ENCODE data around the gene CCDC107. TPM values are rescaled to one million over a fixed set of nuclear protein-coding genes. Genes with fewer than 3 reads are reported as not detected.
A peak's percentile ranks its signal among the peaks of the same experiment; 100 is the strongest.

Gene CCDC107
- total and polyA plus RNA-seq, 2 experiments from 2014 or later, result 6.9 to 18.4 TPM

DNA sequence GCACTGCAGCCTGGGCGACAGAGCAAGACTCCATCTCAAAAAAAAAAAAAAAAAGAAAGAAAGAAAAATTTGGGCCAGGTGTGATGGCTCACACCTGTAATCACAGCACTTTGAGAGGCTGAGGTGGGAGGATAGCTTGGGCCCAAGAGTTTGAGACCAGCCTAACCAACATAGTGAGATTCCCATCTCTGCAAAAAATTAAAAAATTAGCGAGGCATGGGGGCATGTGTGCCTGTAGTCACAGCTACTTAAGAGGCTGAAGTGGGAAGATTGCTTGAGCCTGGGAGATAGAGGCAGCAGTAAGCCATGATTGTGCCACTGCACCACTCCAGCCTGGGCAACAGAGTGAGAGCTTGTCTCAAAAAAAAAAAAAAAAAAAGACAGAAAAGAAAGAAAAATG is 4.5 kb upstream of the CCDC107 start (continued):
- TF ChIP-seq EZH2 (IDR thresholded peaks at IDR 0.05; ENCODE audit: low read depth, unreplicated experiment), result no peak
- TF ChIP-seq, protein P1, sequence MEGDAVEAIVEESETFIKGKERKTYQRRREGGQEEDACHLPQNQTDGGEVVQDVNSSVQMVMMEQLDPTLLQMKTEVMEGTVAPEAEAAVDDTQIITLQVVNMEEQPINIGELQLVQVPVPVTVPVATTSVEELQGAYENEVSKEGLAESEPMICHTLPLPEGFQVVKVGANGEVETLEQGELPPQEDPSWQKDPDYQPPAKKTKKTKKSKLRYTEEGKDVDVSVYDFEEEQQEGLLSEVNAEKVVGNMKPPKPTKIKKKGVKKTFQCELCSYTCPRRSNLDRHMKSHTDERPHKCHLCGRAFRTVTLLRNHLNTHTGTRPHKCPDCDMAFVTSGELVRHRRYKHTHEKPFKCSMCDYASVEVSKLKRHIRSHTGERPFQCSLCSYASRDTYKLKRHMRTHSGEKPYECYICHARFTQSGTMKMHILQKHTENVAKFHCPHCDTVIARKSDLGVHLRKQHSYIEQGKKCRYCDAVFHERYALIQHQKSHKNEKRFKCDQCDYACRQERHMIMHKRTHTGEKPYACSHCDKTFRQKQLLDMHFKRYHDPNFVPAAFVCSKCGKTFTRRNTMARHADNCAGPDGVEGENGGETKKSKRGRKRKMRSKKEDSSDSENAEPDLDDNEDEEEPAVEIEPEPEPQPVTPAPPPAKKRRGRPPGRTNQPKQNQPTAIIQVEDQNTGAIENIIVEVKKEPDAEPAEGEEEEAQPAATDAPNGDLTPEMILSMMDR (conservative IDR thresholded peaks at IDR 0.05; ENCODE audit: low read depth in 2 of 2), result no peak
- TF ChIP-seq STAT1 (IDR thresholded peaks at IDR 0.05; ENCODE audit: unreplicated experiment), result no peak
- no peak for TF ChIP-seq EZH2phosphoT487 (IDR thresholded peaks at IDR 0.05; ENCODE audit: unreplicated experiment)
- TF ChIP-seq JUNB (IDR thresholded peaks at IDR 0.05; ENCODE audit: unreplicated experiment), result no peak
- no peak for TF ChIP-seq CREB1 (CRISPR knock-in tag; IDR thresholded peaks at IDR 0.05; ENCODE audit: low read depth)
- TF ChIP-seq ZNF114 (CRISPR knock-in tag; IDR thresholded peaks at IDR 0.05), result no peak
- TF ChIP-seq, protein P2, sequence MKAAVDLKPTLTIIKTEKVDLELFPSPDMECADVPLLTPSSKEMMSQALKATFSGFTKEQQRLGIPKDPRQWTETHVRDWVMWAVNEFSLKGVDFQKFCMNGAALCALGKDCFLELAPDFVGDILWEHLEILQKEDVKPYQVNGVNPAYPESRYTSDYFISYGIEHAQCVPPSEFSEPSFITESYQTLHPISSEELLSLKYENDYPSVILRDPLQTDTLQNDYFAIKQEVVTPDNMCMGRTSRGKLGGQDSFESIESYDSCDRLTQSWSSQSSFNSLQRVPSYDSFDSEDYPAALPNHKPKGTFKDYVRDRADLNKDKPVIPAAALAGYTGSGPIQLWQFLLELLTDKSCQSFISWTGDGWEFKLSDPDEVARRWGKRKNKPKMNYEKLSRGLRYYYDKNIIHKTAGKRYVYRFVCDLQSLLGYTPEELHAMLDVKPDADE (IDR thresholded peaks at IDR 0.05), result no peak
- no peak for TF ChIP-seq POLR2AphosphoS5 (IDR thresholded peaks at IDR 0.05; ENCODE audit: low read depth)

DNA sequence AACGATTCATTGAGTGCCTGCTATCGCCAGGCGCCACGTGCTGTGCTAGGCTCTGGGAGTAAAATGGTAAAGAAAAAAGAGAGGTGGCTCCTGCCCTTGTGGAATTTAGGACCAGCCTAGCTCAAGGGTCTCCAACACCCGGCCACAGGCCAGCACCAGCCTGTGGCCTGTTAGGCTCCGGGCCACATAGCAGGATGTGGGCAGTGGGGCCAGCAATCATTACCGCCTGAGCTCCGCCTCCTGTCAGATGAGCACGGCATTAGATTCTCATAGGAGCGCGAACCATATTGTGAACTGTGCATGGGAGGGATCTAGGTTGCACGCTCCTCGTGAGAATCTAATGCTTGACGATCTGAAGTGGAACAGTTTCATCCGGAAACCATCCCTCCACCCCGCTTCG is 1.7 kb upstream of the CCDC107 start:
- Mint-ChIP-seq H3K4me1 (peaks cover 34% of the 10 kb centered on the region), H3K27me3 (ENCODE audit: insufficient read depth, low read depth, poor library complexity) (peaks cover 27% of the 10 kb centered on the region), H3K27ac (no peak overlapping the region), H3K4me3 (peak overlapping the region; percentile 77), H3K9me3 (peaks cover 3% of the 10 kb centered on the region; the same call in 2 of the 3 replicates), H3K36me3 (ENCODE audit: low read depth) (peaks cover 30% of the 10 kb centered on the region)
- peak overlapping the region; percentile 90; the same call in 1 of the 2 replicates for H2AFZ ChIP-seq
- no peaks in the 10 kb centered on the region for H3K79me2 ChIP-seq (replicated peaks; ENCODE audit: insufficient read depth)
- peaks cover 16% of the 10 kb centered on the region; the same call in 1 of the 2 replicates for H3F3A ChIP-seq (replicated peaks; ENCODE audit: low read depth)
- peaks cover 10% of the 10 kb centered on the region for H3K4me1 ChIP-seq (ENCODE audit: insufficient read depth)
- no peaks in the 10 kb centered on the region for H3K9me2 ChIP-seq (ENCODE audit: insufficient read depth)
- DNase-seq (ENCODE audit: low spot score), result no peak
- H4K20me1 ChIP-seq (replicated peaks; ENCODE audit: insufficient read depth), result no peaks in the 10 kb centered on the region; the same call in none of the 2 replicates
- no peak overlapping the region for H3K27ac ChIP-seq (ENCODE audit: low read depth)
- H3K4me2 ChIP-seq, result peak overlapping the region; percentile 78; the same call in 1 of the 2 replicates
- peaks cover 4% of the 10 kb centered on the region; the same call in 1 of the 2 replicates for H3K27me3 ChIP-seq (ENCODE audit: insufficient read depth)
- no peaks in the 10 kb centered on the region for H3K36me3 ChIP-seq (ENCODE audit: insufficient read depth)
- H3K4me3 ChIP-seq, result peak overlapping the region; percentile 59; the same call in 1 of the 2 replicates
- ATAC-seq, result no peak
- TF ChIP-seq, protein P3, sequence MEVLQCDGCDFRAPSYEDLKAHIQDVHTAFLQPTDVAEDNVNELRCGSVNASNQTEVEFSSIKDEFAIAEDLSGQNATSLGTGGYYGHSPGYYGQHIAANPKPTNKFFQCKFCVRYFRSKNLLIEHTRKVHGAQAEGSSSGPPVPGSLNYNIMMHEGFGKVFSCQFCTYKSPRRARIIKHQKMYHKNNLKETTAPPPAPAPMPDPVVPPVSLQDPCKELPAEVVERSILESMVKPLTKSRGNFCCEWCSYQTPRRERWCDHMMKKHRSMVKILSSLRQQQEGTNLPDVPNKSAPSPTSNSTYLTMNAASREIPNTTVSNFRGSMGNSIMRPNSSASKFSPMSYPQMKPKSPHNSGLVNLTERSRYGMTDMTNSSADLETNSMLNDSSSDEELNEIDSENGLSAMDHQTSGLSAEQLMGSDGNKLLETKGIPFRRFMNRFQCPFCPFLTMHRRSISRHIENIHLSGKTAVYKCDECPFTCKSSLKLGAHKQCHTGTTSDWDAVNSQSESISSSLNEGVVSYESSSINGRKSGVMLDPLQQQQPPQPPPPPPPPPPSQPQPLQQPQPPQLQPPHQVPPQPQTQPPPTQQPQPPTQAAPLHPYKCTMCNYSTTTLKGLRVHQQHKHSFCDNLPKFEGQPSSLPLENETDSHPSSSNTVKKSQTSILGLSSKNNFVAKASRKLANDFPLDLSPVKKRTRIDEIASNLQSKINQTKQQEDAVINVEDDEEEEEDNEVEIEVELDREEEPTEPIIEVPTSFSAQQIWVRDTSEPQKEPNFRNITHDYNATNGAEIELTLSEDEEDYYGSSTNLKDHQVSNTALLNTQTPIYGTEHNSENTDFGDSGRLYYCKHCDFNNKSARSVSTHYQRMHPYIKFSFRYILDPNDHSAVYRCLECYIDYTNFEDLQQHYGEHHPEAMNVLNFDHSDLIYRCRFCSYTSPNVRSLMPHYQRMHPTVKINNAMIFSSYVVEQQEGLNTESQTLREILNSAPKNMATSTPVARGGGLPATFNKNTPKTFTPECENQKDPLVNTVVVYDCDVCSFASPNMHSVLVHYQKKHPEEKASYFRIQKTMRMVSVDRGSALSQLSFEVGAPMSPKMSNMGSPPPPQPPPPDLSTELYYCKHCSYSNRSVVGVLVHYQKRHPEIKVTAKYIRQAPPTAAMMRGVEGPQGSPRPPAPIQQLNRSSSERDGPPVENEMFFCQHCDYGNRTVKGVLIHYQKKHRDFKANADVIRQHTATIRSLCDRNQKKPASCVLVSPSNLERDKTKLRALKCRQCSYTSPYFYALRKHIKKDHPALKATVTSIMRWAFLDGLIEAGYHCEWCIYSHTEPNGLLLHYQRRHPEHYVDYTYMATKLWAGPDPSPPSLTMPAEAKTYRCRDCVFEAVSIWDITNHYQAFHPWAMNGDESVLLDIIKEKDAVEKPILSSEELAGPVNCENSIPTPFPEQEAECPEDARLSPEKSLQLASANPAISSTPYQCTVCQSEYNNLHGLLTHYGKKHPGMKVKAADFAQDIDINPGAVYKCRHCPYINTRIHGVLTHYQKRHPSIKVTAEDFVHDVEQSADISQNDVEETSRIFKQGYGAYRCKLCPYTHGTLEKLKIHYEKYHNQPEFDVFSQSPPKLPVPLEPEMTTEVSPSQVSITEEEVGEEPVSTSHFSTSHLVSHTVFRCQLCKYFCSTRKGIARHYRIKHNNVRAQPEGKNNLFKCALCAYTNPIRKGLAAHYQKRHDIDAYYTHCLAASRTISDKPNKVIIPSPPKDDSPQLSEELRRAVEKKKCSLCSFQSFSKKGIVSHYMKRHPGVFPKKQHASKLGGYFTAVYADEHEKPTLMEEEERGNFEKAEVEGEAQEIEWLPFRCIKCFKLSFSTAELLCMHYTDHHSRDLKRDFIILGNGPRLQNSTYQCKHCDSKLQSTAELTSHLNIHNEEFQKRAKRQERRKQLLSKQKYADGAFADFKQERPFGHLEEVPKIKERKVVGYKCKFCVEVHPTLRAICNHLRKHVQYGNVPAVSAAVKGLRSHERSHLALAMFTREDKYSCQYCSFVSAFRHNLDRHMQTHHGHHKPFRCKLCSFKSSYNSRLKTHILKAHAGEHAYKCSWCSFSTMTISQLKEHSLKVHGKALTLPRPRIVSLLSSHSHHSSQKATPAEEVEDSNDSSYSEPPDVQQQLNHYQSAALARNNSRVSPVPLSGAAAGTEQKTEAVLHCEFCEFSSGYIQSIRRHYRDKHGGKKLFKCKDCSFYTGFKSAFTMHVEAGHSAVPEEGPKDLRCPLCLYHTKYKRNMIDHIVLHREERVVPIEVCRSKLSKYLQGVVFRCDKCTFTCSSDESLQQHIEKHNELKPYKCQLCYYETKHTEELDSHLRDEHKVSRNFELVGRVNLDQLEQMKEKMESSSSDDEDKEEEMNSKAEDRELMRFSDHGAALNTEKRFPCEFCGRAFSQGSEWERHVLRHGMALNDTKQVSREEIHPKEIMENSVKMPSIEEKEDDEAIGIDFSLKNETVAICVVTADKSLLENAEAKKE (CRISPR knock-in tag; IDR thresholded peaks at IDR 0.05), result no peak
- TF ChIP-seq POLR2AphosphoS5 (IDR thresholded peaks at IDR 0.05; ENCODE audit: low read depth), result no peak
- TF ChIP-seq CREB1 (CRISPR knock-in tag; IDR thresholded peaks at IDR 0.05; ENCODE audit: low read depth), result no peak
- TF ChIP-seq, protein P1 (conservative IDR thresholded peaks at IDR 0.05; ENCODE audit: low read depth in 2 of 2), result no peak
- TF ChIP-seq NANOG (IDR thresholded peaks at IDR 0.05; ENCODE audit: borderline replicate concordance), result no peak
- TF ChIP-seq EZH2phosphoT487 (IDR thresholded peaks at IDR 0.05; ENCODE audit: unreplicated experiment), result no peak
- TF ChIP-seq STAT1 (IDR thresholded peaks at IDR 0.05; ENCODE audit: unreplicated experiment), result no peak
